ENCODE results near the gene RSU1. TPM values are rescaled to one million over a fixed set of nuclear protein-coding genes. Genes with fewer than 3 reads are reported as not detected.

The RSU1 gene
- total RNA-seq, 4 donors from 2014 or later, result 40.5 to 95.4 (median 65.2) TPM

- H3K27ac ChIP-seq, result no peak overlapping the region
- no peaks in the 10 kb centered on the region for H3K36me3 ChIP-seq
- intact Hi-C loops (cut with DNase I; ENCODE audit: low total_unique reads), result no loop called here
- no peak for DNase-seq
- H3K9me3 ChIP-seq, result no peaks in the 10 kb centered on the region
- no peaks in the 10 kb centered on the region for H3K27me3 ChIP-seq
- no peaks in the 10 kb centered on the region for H3K4me1 ChIP-seq
- H3K4me3 ChIP-seq, result no peak overlapping the region
- TF ChIP-seq POLR2A (IDR thresholded peaks at IDR 0.05), result no peak
- TF ChIP-seq, protein P1, sequence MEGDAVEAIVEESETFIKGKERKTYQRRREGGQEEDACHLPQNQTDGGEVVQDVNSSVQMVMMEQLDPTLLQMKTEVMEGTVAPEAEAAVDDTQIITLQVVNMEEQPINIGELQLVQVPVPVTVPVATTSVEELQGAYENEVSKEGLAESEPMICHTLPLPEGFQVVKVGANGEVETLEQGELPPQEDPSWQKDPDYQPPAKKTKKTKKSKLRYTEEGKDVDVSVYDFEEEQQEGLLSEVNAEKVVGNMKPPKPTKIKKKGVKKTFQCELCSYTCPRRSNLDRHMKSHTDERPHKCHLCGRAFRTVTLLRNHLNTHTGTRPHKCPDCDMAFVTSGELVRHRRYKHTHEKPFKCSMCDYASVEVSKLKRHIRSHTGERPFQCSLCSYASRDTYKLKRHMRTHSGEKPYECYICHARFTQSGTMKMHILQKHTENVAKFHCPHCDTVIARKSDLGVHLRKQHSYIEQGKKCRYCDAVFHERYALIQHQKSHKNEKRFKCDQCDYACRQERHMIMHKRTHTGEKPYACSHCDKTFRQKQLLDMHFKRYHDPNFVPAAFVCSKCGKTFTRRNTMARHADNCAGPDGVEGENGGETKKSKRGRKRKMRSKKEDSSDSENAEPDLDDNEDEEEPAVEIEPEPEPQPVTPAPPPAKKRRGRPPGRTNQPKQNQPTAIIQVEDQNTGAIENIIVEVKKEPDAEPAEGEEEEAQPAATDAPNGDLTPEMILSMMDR (IDR thresholded peaks at IDR 0.05), result no peak
These were observed 117.7 kb downstream of the RSU1 start for GRCh38 chr10:16699435-16700057.

GRCh38 chr10:16698461-16698860, 118.8 kb downstream of the RSU1 start:
- H3K4me1 ChIP-seq, result no peaks in the 10 kb centered on the region
- no peaks in the 10 kb centered on the region for H3K36me3 ChIP-seq
- H3K27ac ChIP-seq, result no peak overlapping the region
- TF ChIP-seq, protein P1 (IDR thresholded peaks at IDR 0.05), result no peak
- TF ChIP-seq POLR2A (IDR thresholded peaks at IDR 0.05), result no peak
- H3K27me3 ChIP-seq, result no peaks in the 10 kb centered on the region
- H3K9me3 ChIP-seq, result no peaks in the 10 kb centered on the region
- H3K4me3 ChIP-seq, result no peak overlapping the region
- DNase-seq, result no peak
- intact Hi-C loops (cut with DNase I; ENCODE audit: low total_unique reads), result no loop called here

DNA sequence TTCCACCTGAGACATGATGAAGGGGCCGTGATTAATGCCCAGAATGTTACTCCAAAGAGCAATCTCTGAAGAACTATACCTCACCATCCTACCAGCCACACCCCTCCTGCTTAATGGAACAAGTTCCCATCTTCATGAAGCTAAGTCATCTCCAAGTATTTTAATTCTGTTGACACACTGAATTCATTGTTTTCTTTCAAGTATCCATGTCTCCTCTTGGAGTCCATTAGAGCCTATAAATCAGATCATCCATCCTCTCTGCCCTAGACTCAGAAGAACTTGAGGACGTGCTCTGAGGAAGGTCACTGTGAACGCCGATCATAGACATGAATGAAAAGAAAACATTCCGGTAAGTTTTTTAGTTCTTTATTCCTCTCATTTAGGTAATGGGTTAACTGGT, 126.8 kb downstream of the RSU1 start:
- Histone ChIP-seq H3K27ac (no peak overlapping the region), H3K4me1 (no peaks in the 10 kb centered on the region), H3K9me3 (no peaks in the 10 kb centered on the region), H3K27me3 (no peaks in the 10 kb centered on the region), H3K36me3 (no peaks in the 10 kb centered on the region), H3K4me3 (no peak overlapping the region)
- no peak for DNase-seq
- TF ChIP-seq, protein P1 (IDR thresholded peaks at IDR 0.05), result no peak
- intact Hi-C loops (cut with DNase I; ENCODE audit: low total_unique reads), result no loop called here

- H3K27me3 ChIP-seq, result no peaks in the 10 kb centered on the region
- DNase-seq, result no peak
- H3K4me3 ChIP-seq, result no peak overlapping the region
- H3K4me1 ChIP-seq, result no peaks in the 10 kb centered on the region
- intact Hi-C loops (cut with DNase I; ENCODE audit: low total_unique reads), result no loop called here
- TF ChIP-seq, protein P1 (IDR thresholded peaks at IDR 0.05), result no peak
- TF ChIP-seq POLR2A (IDR thresholded peaks at IDR 0.05), result no peak
- no peak overlapping the region for H3K27ac ChIP-seq
- no peaks in the 10 kb centered on the region for H3K36me3 ChIP-seq
- no peaks in the 10 kb centered on the region for H3K9me3 ChIP-seq
These were observed 127.5 kb downstream of the RSU1 start for GRCh38 chr10:16689696-16690095.

DNA sequence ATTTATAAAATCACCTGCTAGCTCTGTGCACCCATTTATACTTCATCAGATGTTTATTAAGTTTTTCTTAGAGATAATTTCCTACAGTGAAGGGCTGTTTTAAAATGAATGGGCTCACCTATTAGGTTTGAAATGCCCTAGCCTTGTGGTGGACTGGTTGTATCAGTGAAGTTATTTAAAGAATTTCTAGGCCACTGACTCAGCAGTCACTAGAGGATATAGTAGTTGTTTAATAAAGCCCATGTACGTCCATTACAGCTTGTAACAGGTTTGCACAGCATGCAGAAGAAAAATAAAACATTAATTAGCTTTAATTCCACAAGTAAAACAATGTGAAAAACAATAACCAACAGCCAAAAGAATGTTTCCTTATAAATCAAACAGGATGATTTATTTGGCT, 128.0 kb downstream of the RSU1 start:
- no peak overlapping the region for H3K4me3 ChIP-seq
- H3K27me3 ChIP-seq, result no peaks in the 10 kb centered on the region
- TF ChIP-seq, protein P1 (IDR thresholded peaks at IDR 0.05), result no peak
- TF ChIP-seq POLR2A (IDR thresholded peaks at IDR 0.05), result no peak
- H3K27ac ChIP-seq, result no peak overlapping the region
- H3K9me3 ChIP-seq, result no peaks in the 10 kb centered on the region
- no peaks in the 10 kb centered on the region for H3K4me1 ChIP-seq
- no peaks in the 10 kb centered on the region for H3K36me3 ChIP-seq
- intact Hi-C loops (cut with DNase I; ENCODE audit: low total_unique reads), result no loop called here
- DNase-seq, result no peak

All from uterus (tissue), 4 donors.